Hepatocyte (in vitro differentiated cells): ENCODE measurements around the gene VSNL1. TPM values are rescaled to one million over a fixed set of nuclear protein-coding genes. Genes with fewer than 3 reads are reported as not detected.

Source experiments
- DNase-seq: peaks from one replicate; pipeline ENCODE4 v3.0.0-alpha.2; 2016; ENCODE audit warnings: low spot score
- H2AFZ ChIP-seq: fragments of 200-600 bp; sonication (generic); 2 replicates; pipeline ENCODE4 v1.6.0; 2016; ENCODE audit warnings: antibody characterized with exemption, mild to moderate bottlenecking
- H3K27ac ChIP-seq: fragments of 200-600 bp; sonication (generic); 2 replicates; pipeline ENCODE4 v1.5.1; 2016; ENCODE audit warnings: mild to moderate bottlenecking
- H3K27me3 ChIP-seq: fragments of 200-600 bp; sonication (generic); 2 replicates; pipeline ENCODE4 v1.6.1; 2016
- H3K36me3 ChIP-seq: fragments of 200-600 bp; sonication (generic); replicated peaks from 2 replicates; pipeline ENCODE4 v1.5.1; 2016; ENCODE audit warnings: low read depth; ENCODE audit not compliant: insufficient read depth
- H3K4me1 ChIP-seq: fragments of 200-600 bp; sonication (generic); 2 replicates; pipeline ENCODE4 v1.5.1; 2016; ENCODE audit warnings: mild to moderate bottlenecking, moderate library complexity; ENCODE audit not compliant: insufficient read depth
- H3K4me2 ChIP-seq: fragments of 200-600 bp; sonication (generic); 2 replicates; pipeline ENCODE4 v1.6.0; 2016
- H3K4me3 ChIP-seq: fragments of 200-600 bp; sonication (generic); 2 replicates; pipeline ENCODE4 v1.5.1; 2016; ENCODE audit warnings: mild to moderate bottlenecking
- H3K79me2 ChIP-seq: fragments of 200-600 bp; sonication (generic); 2 replicates; pipeline ENCODE4 v1.6.0; 2017; ENCODE audit warnings: mild to moderate bottlenecking
- H3K9me2 ChIP-seq: fragments of 200-600 bp; sonication (generic); replicated peaks from 2 replicates; pipeline ENCODE4 v1.6.0; 2017; ENCODE audit warnings: mild to moderate bottlenecking; ENCODE audit not compliant: insufficient read depth
- H3K9me3 ChIP-seq: fragments of 200-600 bp; sonication (generic); 2 replicates; pipeline ENCODE4 v1.5.1; 2016; ENCODE audit warnings: low read depth, mild to moderate bottlenecking
- H4K20me1 ChIP-seq: fragments of 200-600 bp; sonication (generic); 2 replicates; pipeline ENCODE4 v1.6.0; 2016; ENCODE audit warnings: mild to moderate bottlenecking; ENCODE audit not compliant: insufficient read depth, poor library complexity, severe bottlenecking
- EZH2 ChIP-seq: fragments of 200-600 bp; sonication (generic); IDR thresholded peaks from 2 replicates; pipeline ENCODE4 v1.6.1; 2016; ENCODE audit warnings: antibody characterized with exemption, mild to moderate bottlenecking, borderline replicate concordance
- EZH2phosphoT487 ChIP-seq: fragments of 200-600 bp; sonication (generic); IDR thresholded peaks from one replicate; pipeline ENCODE4 v1.6.1; 2018; ENCODE audit warnings: antibody characterized with exemption, mild to moderate bottlenecking, low read depth, moderate library complexity; ENCODE audit not compliant: unreplicated experiment, severe bottlenecking
- WGBS: methylation state at CpG from one replicate; pipeline ENCODE4 v1.1.6; 2016; ENCODE audit warnings: low lambda C conversion rate; ENCODE audit errors: missing lambda C conversion rate; 5-methylcytosine and 5-hydroxymethylcytosine counted together
- polyA plus RNA-seq: library from polyadenylated mRNA; unstranded; fragments of >200 nt; fragmentation: Nextera tagmentation; extraction: Ambion mirVana; gene quantifications from 2 replicates; pipeline ENCODE4 v1.2.1, GENCODE V29; 2016
- total RNA-seq: library from RNA; depleted of rRNA; stranded (reverse); fragments of >200 nt; gene quantifications from 2 replicates; pipeline ENCODE4 v1.2.3, GENCODE V29; 2014
- TF ChIP-seq, protein P1 (sequence below): fragments of 200-600 bp; sonication (generic); IDR thresholded peaks from 2 replicates; pipeline ENCODE4 v1.5.1; 2016; ENCODE audit warnings: antibody characterized with exemption, mild to moderate bottlenecking; ENCODE audit not compliant: poor library complexity

The VSNL1 gene
- total and polyA plus RNA-seq, 2 experiments from 2014 or later = 9.4 to 16.0 TPM

- 5% methylated on average over 32 of the region's 38 CpGs for WGBS
- H4K20me1 ChIP-seq = no peaks in the 10 kb centered on the region
- no peaks in the 10 kb centered on the region for H3K27me3 ChIP-seq
- no peaks in the 10 kb centered on the region for H3K36me3 ChIP-seq
- H3K4me2 ChIP-seq = peak within 1 kb of the TSS; percentile 92
- H3K79me2 ChIP-seq = no peaks in the 10 kb centered on the region
- H3K9me2 ChIP-seq = no peaks in the 10 kb centered on the region
- no peaks in the 10 kb centered on the region for H3K9me3 ChIP-seq
- peaks cover 4% of the 10 kb centered on the region for H3K4me1 ChIP-seq
- H3K27ac ChIP-seq = peak within 1 kb of the TSS; percentile 59
- no peak for TF ChIP-seq EZH2
- TF ChIP-seq, protein P1, sequence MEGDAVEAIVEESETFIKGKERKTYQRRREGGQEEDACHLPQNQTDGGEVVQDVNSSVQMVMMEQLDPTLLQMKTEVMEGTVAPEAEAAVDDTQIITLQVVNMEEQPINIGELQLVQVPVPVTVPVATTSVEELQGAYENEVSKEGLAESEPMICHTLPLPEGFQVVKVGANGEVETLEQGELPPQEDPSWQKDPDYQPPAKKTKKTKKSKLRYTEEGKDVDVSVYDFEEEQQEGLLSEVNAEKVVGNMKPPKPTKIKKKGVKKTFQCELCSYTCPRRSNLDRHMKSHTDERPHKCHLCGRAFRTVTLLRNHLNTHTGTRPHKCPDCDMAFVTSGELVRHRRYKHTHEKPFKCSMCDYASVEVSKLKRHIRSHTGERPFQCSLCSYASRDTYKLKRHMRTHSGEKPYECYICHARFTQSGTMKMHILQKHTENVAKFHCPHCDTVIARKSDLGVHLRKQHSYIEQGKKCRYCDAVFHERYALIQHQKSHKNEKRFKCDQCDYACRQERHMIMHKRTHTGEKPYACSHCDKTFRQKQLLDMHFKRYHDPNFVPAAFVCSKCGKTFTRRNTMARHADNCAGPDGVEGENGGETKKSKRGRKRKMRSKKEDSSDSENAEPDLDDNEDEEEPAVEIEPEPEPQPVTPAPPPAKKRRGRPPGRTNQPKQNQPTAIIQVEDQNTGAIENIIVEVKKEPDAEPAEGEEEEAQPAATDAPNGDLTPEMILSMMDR = no peak
- no peak for TF ChIP-seq EZH2phosphoT487
- DNase-seq = peak; percentile 89
- peak within 1 kb of the TSS; percentile 50 for H3K4me3 ChIP-seq
- H2AFZ ChIP-seq = peak within 1 kb of the TSS; percentile 93
These were observed 22.0 kb upstream of the VSNL1 start, which contains the start of gene RAD51AP2 for GRCh38 chr2:17518212-17519154. Gene RAD51AP2 (minus strand): TSS chr2:17518440. CDS start chr2:17518415, 25 bp downstream.

GRCh38 chr2:17519486-17519885 lies 21.0 kb upstream of the VSNL1 start:
- DNase-seq = no peak
- Histone ChIP-seq H3K9me2 (no peaks in the 10 kb centered on the region), H3K4me2 (no peak overlapping the region), H3K4me1 (peaks cover 4% of the 10 kb centered on the region), H4K20me1 (no peaks in the 10 kb centered on the region), H3K27ac (no peak overlapping the region), H2AFZ (no peak overlapping the region), H3K27me3 (no peaks in the 10 kb centered on the region), H3K4me3 (no peak overlapping the region), H3K36me3 (no peaks in the 10 kb centered on the region), H3K9me3 (no peaks in the 10 kb centered on the region), H3K79me2 (no peaks in the 10 kb centered on the region)
- TF ChIP-seq, protein P1 = no peak
- no peak for TF ChIP-seq EZH2
- no peak for TF ChIP-seq EZH2phosphoT487

GRCh38 chr2:17520761-17521160 lies 19.7 kb upstream of the VSNL1 start:
- no peak overlapping the region for H3K4me3 ChIP-seq
- peaks cover 4% of the 10 kb centered on the region for H3K4me1 ChIP-seq
- TF ChIP-seq EZH2phosphoT487 = no peak
- TF ChIP-seq, protein P1 = no peak
- no peak for TF ChIP-seq EZH2
- H3K4me2 ChIP-seq = no peak overlapping the region
- no peaks in the 10 kb centered on the region for H3K79me2 ChIP-seq
- H4K20me1 ChIP-seq = no peaks in the 10 kb centered on the region
- H3K9me3 ChIP-seq = no peaks in the 10 kb centered on the region
- no peaks in the 10 kb centered on the region for H3K9me2 ChIP-seq
- no peak overlapping the region for H2AFZ ChIP-seq
- H3K27ac ChIP-seq = no peak overlapping the region
- DNase-seq = no peak
- H3K27me3 ChIP-seq = no peaks in the 10 kb centered on the region
- 73% methylated on average over 2 of the region's 2 CpGs for WGBS
- no peaks in the 10 kb centered on the region for H3K36me3 ChIP-seq
